ENCODE results near the gene SETD7. TPM values are rescaled to one million over a fixed set of nuclear protein-coding genes. Genes with fewer than 3 reads are reported as not detected.
A peak's percentile ranks its signal among the peaks of the same experiment; 100 is the strongest.

Gene SETD7
- polyA plus RNA-seq, 1 donor from 2014 or later: 12.0 TPM

GRCh38 chr4:139554642-139554892 lies 1.5 kb downstream of the SETD7 start:
- H3K9ac ChIP-seq (ENCODE audit: low read length): peak overlapping the region; percentile 92

GRCh38 chr4:139553751-139554641 lies 2.0 kb downstream of the SETD7 start:
- H3F3A ChIP-seq (ENCODE audit: insufficient read depth, low read length, poor library complexity, severe bottlenecking): peaks cover 2% of the 10 kb centered on the region
- H3K9ac ChIP-seq (ENCODE audit: low read length): no peak overlapping the region
- no peaks in the 10 kb centered on the region for H4K20me1 ChIP-seq (ENCODE audit: insufficient read depth)
- peak overlapping the region; percentile 95 for H3K4me3 ChIP-seq (ENCODE audit: low read length)
- no peak overlapping the region for H2AFZ ChIP-seq (ENCODE audit: low read depth, low read length)
- no peaks in the 10 kb centered on the region for H3K9me2 ChIP-seq (ENCODE audit: insufficient read depth, low read length)
- peak overlapping the region; percentile 62 for H3K4me2 ChIP-seq (ENCODE audit: low read length)
- H3K79me2 ChIP-seq (replicated peaks; ENCODE audit: insufficient read depth, low read length): peaks cover 34% of the 10 kb centered on the region
- no peaks in the 10 kb centered on the region for H3K9me3 ChIP-seq (ENCODE audit: low read length)
- no peak overlapping the region for H3K27ac ChIP-seq (ENCODE audit: low read length)
- H3K27me3 ChIP-seq (ENCODE audit: insufficient read depth, low read depth, low read length): peaks cover 16% of the 10 kb centered on the region
- no peaks in the 10 kb centered on the region for H3K36me3 ChIP-seq (ENCODE audit: insufficient read depth, low read length)
- TF ChIP-seq EZH2 (IDR thresholded peaks at IDR 0.05; ENCODE audit: borderline replicate concordance, insufficient read depth, low read length, poor library complexity, severe bottlenecking) (no peak), EP300 (conservative IDR thresholded peaks at IDR 0.05; ENCODE audit: poor library complexity, severe bottlenecking) (no peak), SMC3 (conservative IDR thresholded peaks at IDR 0.05; ENCODE audit: poor library complexity) (no peak), MXI1 (conservative IDR thresholded peaks at IDR 0.05; ENCODE audit: poor library complexity, severe bottlenecking) (no peak), TAF1 (IDR thresholded peaks at IDR 0.05; ENCODE audit: low read depth) (no peak), REST (IDR thresholded peaks at IDR 0.05; ENCODE audit: borderline replicate concordance) (no peak), RAD21 (conservative IDR thresholded peaks at IDR 0.05) (no peak)

More at GRCh38 chr4:139554642-139554892, 1.5 kb downstream of the SETD7 start:
- H3K36me3 ChIP-seq (ENCODE audit: insufficient read depth, low read length): no peaks in the 10 kb centered on the region
- no peak overlapping the region for H2AFZ ChIP-seq (ENCODE audit: low read depth, low read length)
- H3K4me2 ChIP-seq (ENCODE audit: low read length): peak overlapping the region; percentile 62
- H4K20me1 ChIP-seq (ENCODE audit: insufficient read depth): no peaks in the 10 kb centered on the region
- H3K9me3 ChIP-seq (ENCODE audit: low read length): no peaks in the 10 kb centered on the region
- peaks cover 21% of the 10 kb centered on the region for H3K27me3 ChIP-seq (ENCODE audit: insufficient read depth, low read depth, low read length)
- peaks cover 29% of the 10 kb centered on the region for H3K79me2 ChIP-seq (replicated peaks; ENCODE audit: insufficient read depth, low read length)
- TF ChIP-seq CTCF (IDR thresholded peaks at IDR 0.05; ENCODE audit: poor library complexity, severe bottlenecking) (no peak), TAF1 (IDR thresholded peaks at IDR 0.05; ENCODE audit: low read depth) (no peak), REST (IDR thresholded peaks at IDR 0.05; ENCODE audit: borderline replicate concordance) (no peak), SMC3 (conservative IDR thresholded peaks at IDR 0.05; ENCODE audit: poor library complexity) (no peak), MXI1 (conservative IDR thresholded peaks at IDR 0.05; ENCODE audit: poor library complexity, severe bottlenecking) (no peak), POLR2AphosphoS5 (IDR thresholded peaks at IDR 0.05) (no peak), EP300 (conservative IDR thresholded peaks at IDR 0.05; ENCODE audit: poor library complexity, severe bottlenecking) (no peak), RAD21 (conservative IDR thresholded peaks at IDR 0.05) (no peak), EZH2 (IDR thresholded peaks at IDR 0.05; ENCODE audit: borderline replicate concordance, insufficient read depth, low read length, poor library complexity, severe bottlenecking) (no peak)
- H3K9me2 ChIP-seq (ENCODE audit: insufficient read depth, low read length): no peaks in the 10 kb centered on the region
- no peak overlapping the region for H3K27ac ChIP-seq (ENCODE audit: low read length)
- peak overlapping the region; percentile 95 for H3K4me3 ChIP-seq (ENCODE audit: low read length)
- H3F3A ChIP-seq (ENCODE audit: insufficient read depth, low read length, poor library complexity, severe bottlenecking): peaks cover 2% of the 10 kb centered on the region
